HCT116 (cell line): ENCODE results near the gene NTRK3. TPM values are rescaled to one million over a fixed set of nuclear protein-coding genes. Genes with fewer than 3 reads are reported as not detected.

Experiments
- ATAC-seq: fragments of 200-7000 bp; cut with Tn5 transposase; 2 replicates; pipeline ENCODE4 v1.9.1; 2020; ENCODE audit warnings: mild to moderate bottlenecking, moderate library complexity
- BruUV-seq: library from RNA; stranded (reverse); fragments of 400-500 nt; replicated peaks from 2 replicates; lab custom pipeline; 2021; lab: Mats Ljungman, UMichigan
- CTCF ChIA-PET: fragments of 300-600 bp; sonication (Branson Sonifier 250); formaldehyde crosslinking; loops from one replicate; lab custom pipeline; 2021; ENCODE audit warnings: antibody characterized with exemption; lab: Charles Lee
- POLR2A ChIA-PET: fragments of 300-600, 350-600 bp; sonication (Branson Sonifier 250); formaldehyde crosslinking; loops from one replicate; lab custom pipeline; 2021; ENCODE audit warnings: antibody characterized with exemption; lab: Charles Lee
- RAD21 ChIA-PET, 2 experiments: fragments of 300-600 bp; sonication (Branson Sonifier 250); formaldehyde crosslinking; loops; one replicate each; lab custom pipeline; 2023; ENCODE audit warnings: low total read pairs in 2 of 2; ENCODE audit not compliant: uncharacterized antibody in 2 of 2, unreplicated experiment in 2 of 2, low non-redundant PET in 1 of 2; lab: Charles Lee
- DNase-seq: peaks from one replicate; pipeline ENCODE4 v3.0.0-alpha.2; 2010; ENCODE audit warnings: low read depth, low spot score
- H2AFZ ChIP-seq: fragments of 200-600 bp; shearing (Covaris generic), sonication (generic); 2 replicates; pipeline ENCODE4 v1.6.1; 2017; ENCODE audit warnings: low read depth, mixed run types, mixed read lengths, antibody characterized with exemption, low read length; ENCODE audit not compliant: poor library complexity, severe bottlenecking
- H3K27ac ChIP-seq: 2 replicates; pipeline ENCODE4 v1.5.1; 2012; ENCODE audit warnings: low read depth, low read length
- H3K27me3 ChIP-seq: fragments of 200-600 bp; sonication (generic); 2 replicates; pipeline ENCODE4 v1.6.1; 2016; ENCODE audit warnings: mixed run types, low read length, mixed read lengths; ENCODE audit not compliant: insufficient read depth
- H3K36me3 ChIP-seq, 2 experiments: fragments of 200-500 bp in 1 of 2; fragments of 200-600 bp in 1 of 2; sonication (Bioruptor generic) in 1 of 2; sonication (generic) in 1 of 2; 2 replicates each; pipeline versions ENCODE4 v1.5.1 to v1.6.1; 2014 to 2016; ENCODE audit warnings: low read length in 2 of 2, inconsistent platforms in 1 of 2, mixed read lengths in 1 of 2, mixed run types in 1 of 2; ENCODE audit not compliant: insufficient read depth in 2 of 2, control insufficient read depth in 1 of 2
- H3K4me1 ChIP-seq, 2 experiments: fragments of 200-600 bp in 1 of 2; sonication (generic) in 1 of 2; 2 replicates each; pipeline versions ENCODE4 v1.5.1 to v1.6.1; 2012 to 2017; ENCODE audit warnings: low read length in 2 of 2, inconsistent platforms in 1 of 2, mild to moderate bottlenecking in 1 of 2, mixed read lengths in 1 of 2, mixed run types in 1 of 2, moderate library complexity in 1 of 2; ENCODE audit not compliant: insufficient read depth in 2 of 2, control insufficient read depth in 1 of 2
- H3K4me2 ChIP-seq: fragments of 200-600 bp; sonication (generic); 2 replicates; pipeline ENCODE4 v1.6.1; 2017; ENCODE audit warnings: mixed run types, low read length, mixed read lengths
- H3K4me3 ChIP-seq, 2 experiments: fragments of 200-600 bp in 1 of 2; sonication (generic) in 1 of 2; replicated peaks in 1 of 2; 2 replicates each; pipeline ENCODE4 v1.5.1; 2011 to 2016; ENCODE audit warnings: low read length in 2 of 2, control low read depth in 1 of 2, low read depth in 1 of 2, mild to moderate bottlenecking in 1 of 2, mixed read lengths in 1 of 2, mixed run types in 1 of 2
- H3K79me2 ChIP-seq: fragments of 200-600 bp; sonication (generic); 2 replicates; pipeline ENCODE4 v1.6.1; 2017; ENCODE audit warnings: mild to moderate bottlenecking, mixed run types, low read length, moderate library complexity, mixed read lengths; ENCODE audit not compliant: insufficient read depth
- H3K9ac ChIP-seq: fragments of 200-600 bp; sonication (generic); 2 replicates; pipeline ENCODE4 v1.6.1; 2016; ENCODE audit warnings: low read length, mixed read lengths
- H3K9me2 ChIP-seq: fragments of 200-600 bp; sonication (generic), shearing (Covaris generic); 2 replicates; pipeline ENCODE4 v1.6.1; 2017; ENCODE audit warnings: mixed run types, mild to moderate bottlenecking, moderate library complexity; ENCODE audit not compliant: insufficient read depth
- H3K9me3 ChIP-seq, 2 experiments: fragments of 200-500 bp in 1 of 2; fragments of 200-600 bp in 1 of 2; sonication (Bioruptor generic) in 1 of 2; sonication (generic) in 1 of 2; 2 replicates each; pipeline ENCODE4 v1.6.1; 2014 to 2017; ENCODE audit warnings: low read length in 2 of 2, mixed read lengths in 2 of 2, inconsistent platforms in 1 of 2, low read depth in 1 of 2, mild to moderate bottlenecking in 1 of 2, mixed run types in 1 of 2, moderate library complexity in 1 of 2; ENCODE audit not compliant: control insufficient read depth in 1 of 2, insufficient read depth in 1 of 2
- H4K20me1 ChIP-seq: fragments of 200-600 bp; sonication (generic), shearing (Covaris generic); 2 replicates; pipeline ENCODE4 v1.6.1; 2017; ENCODE audit warnings: mixed run types, mild to moderate bottlenecking, moderate library complexity; ENCODE audit not compliant: insufficient read depth
- CEBPB ChIP-seq: IDR thresholded peaks from 2 replicates; pipeline ENCODE4 v1.6.1; 2012; ENCODE audit warnings: low read depth
- EGR1 ChIP-seq: IDR thresholded peaks from 2 replicates; pipeline ENCODE4 v1.6.1; 2012; ENCODE audit warnings: low read depth
- EZH2 ChIP-seq: fragments of 200-600 bp; sonication (generic); IDR thresholded peaks from 2 replicates; pipeline ENCODE4 v1.6.1; 2017; ENCODE audit warnings: antibody characterized with exemption, mixed run types
- EZH2phosphoT487 ChIP-seq: fragments of 200-600 bp; IDR thresholded peaks from 2 replicates; pipeline ENCODE4 v1.6.1; 2018; ENCODE audit warnings: antibody characterized with exemption, borderline replicate concordance
- FOSL1 ChIP-seq: IDR thresholded peaks from 2 replicates; pipeline ENCODE4 v1.6.1; 2012; ENCODE audit warnings: low read depth
- RAD21 ChIP-seq: IDR thresholded peaks from 2 replicates; pipeline ENCODE4 v1.6.1; 2012; ENCODE audit warnings: low read depth, mild to moderate bottlenecking
- SIN3A ChIP-seq: IDR thresholded peaks from 2 replicates; pipeline ENCODE4 v1.6.1; 2012; ENCODE audit warnings: low read depth
- TCF7L2 ChIP-seq: IDR thresholded peaks from 2 replicates; pipeline ENCODE4 v1.7.0; 2011; ENCODE audit warnings: borderline replicate concordance, inconsistent platforms; ENCODE audit not compliant: insufficient read depth, insufficient read length; ENCODE audit errors: extremely low read depth
- ZNF274 ChIP-seq: fragments of 200-500 bp; sonication (Bioruptor generic); IDR thresholded peaks from 2 replicates; pipeline ENCODE4 v1.6.1; 2014; ENCODE audit warnings: mild to moderate bottlenecking, low read depth, low read length, inconsistent platforms
- intact Hi-C: fragments of 100-400 bp; cut with micrococcal nuclease; formaldehyde crosslinking; loops from 2 replicates; pipeline ENCODE4 v1.10.0; 2022
- total RNA-seq: library from RNA; stranded (reverse); gene quantifications from one replicate; pipeline ENCODE4 v1.2.1, GENCODE V29; 2021; ENCODE audit not compliant: unreplicated experiment
- TF ChIP-seq, protein P1 (sequence below): IDR thresholded peaks from 2 replicates; pipeline ENCODE4 v1.6.1; 2012
- TF ChIP-seq, protein P2 (sequence below): IDR thresholded peaks from 2 replicates; pipeline ENCODE4 v1.6.1; 2012; ENCODE audit warnings: low read depth
- TF ChIP-seq, protein P3 (sequence below): IDR thresholded peaks from 2 replicates; pipeline ENCODE4 v1.6.1; 2011; ENCODE audit warnings: mild to moderate bottlenecking, low read length, moderate library complexity; ENCODE audit not compliant: insufficient replicate concordance; ENCODE audit errors: extremely low read depth

NTRK3 gene
- total RNA-seq, 1 experiment from 2014 or later = not detected

DNA sequence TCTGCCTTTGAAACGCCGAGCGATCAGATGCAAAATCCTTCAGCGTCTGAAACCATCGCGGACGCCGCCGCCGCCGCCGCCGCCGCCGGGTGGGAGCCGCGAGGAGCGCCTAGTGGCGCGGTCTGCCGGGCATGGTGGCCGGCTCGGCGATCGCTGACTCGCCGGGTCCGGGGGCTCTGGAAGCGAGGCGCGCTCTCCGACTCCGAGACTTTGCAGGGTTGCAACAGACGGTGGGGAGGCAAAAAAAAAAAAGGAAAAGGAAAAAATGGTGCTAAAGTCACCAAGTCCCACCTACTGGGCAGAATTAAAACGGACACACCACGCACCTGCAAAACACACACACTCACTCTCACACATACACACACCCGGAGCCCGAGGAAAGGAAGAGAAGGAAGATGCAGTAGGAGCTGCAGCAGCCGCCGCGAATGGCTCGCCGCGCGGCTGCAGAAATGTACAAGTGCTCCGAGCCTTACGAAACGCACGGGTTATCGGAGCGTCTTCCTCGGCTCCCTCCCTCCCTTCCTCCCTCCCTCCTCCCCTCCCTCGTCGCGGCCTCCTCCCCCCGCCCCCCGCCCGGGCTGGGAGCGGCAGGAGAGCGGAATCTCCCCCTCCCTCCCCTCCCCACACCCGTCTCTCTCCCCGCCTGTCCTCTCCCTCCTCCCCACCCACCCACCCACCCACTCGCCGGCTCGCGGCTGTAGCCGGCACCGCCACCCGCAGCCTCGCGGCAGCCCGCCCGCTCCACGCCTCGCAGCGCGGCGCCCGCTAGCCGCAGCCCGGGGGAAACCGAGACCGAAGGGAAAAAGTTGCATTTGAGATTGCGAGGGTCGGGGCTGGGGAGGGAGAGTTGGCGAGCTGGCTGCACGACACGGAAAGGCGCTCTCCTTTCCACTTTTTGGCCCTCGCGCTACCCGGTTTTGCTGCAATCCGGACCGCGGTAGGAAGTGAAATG is at the start of gene NTRK3 (continued):
- TF ChIP-seq CEBPB (no peak), SIN3A (no peak)

DNA sequence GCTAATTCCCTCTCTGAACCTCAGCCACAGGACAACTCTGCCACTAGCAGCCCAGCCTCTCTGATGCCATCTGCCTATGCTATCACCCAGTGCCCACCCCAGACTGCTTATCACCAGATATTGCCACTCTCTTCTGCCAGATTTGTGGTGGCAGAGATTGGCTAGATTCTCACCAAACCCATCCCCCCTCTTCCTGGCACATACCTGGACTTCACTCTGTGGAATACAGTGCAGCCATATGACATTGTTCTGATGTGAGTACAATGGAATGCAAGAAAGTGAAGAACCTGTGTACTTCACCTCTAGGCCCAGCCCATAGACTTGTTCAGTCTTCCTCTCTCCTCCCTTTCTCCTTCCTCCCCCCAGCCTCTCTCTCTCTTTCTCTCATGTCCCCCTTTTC is 46.9 kb upstream of the NTRK3 start:
- Histone ChIP-seq H3K9me3 (no peaks in the 10 kb centered on the region), H3K27ac (no peak overlapping the region), H3K9ac (no peak overlapping the region), H3K4me1 (no peaks in the 10 kb centered on the region), H3K36me3 (no peaks in the 10 kb centered on the region), H3K27me3 (peaks cover 34% of the 10 kb centered on the region), H3K9me2 (no peaks in the 10 kb centered on the region), H3K4me2 (no peak overlapping the region), H2AFZ (no peak overlapping the region), H3K4me3 (no peak overlapping the region), H4K20me1 (no peaks in the 10 kb centered on the region), H3K79me2 (no peaks in the 10 kb centered on the region)
- no TSS peak for BruUV-seq
- ChIA-PET RAD21 (no interaction called here), POLR2A (no interaction called here), CTCF (no interaction called here)
- ATAC-seq (no peak; the same call in 1 of the 2 replicates), DNase-seq (no peak)
- intact Hi-C loops = no loop called here
- TF ChIP-seq, protein P1, sequence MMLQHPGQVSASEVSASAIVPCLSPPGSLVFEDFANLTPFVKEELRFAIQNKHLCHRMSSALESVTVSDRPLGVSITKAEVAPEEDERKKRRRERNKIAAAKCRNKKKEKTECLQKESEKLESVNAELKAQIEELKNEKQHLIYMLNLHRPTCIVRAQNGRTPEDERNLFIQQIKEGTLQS = no peak
- TF ChIP-seq, protein P2, sequence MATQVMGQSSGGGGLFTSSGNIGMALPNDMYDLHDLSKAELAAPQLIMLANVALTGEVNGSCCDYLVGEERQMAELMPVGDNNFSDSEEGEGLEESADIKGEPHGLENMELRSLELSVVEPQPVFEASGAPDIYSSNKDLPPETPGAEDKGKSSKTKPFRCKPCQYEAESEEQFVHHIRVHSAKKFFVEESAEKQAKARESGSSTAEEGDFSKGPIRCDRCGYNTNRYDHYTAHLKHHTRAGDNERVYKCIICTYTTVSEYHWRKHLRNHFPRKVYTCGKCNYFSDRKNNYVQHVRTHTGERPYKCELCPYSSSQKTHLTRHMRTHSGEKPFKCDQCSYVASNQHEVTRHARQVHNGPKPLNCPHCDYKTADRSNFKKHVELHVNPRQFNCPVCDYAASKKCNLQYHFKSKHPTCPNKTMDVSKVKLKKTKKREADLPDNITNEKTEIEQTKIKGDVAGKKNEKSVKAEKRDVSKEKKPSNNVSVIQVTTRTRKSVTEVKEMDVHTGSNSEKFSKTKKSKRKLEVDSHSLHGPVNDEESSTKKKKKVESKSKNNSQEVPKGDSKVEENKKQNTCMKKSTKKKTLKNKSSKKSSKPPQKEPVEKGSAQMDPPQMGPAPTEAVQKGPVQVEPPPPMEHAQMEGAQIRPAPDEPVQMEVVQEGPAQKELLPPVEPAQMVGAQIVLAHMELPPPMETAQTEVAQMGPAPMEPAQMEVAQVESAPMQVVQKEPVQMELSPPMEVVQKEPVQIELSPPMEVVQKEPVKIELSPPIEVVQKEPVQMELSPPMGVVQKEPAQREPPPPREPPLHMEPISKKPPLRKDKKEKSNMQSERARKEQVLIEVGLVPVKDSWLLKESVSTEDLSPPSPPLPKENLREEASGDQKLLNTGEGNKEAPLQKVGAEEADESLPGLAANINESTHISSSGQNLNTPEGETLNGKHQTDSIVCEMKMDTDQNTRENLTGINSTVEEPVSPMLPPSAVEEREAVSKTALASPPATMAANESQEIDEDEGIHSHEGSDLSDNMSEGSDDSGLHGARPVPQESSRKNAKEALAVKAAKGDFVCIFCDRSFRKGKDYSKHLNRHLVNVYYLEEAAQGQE = no peak
- no peak for TF ChIP-seq EZH2phosphoT487
- TF ChIP-seq EZH2 = no peak
- TF ChIP-seq, protein P3, sequence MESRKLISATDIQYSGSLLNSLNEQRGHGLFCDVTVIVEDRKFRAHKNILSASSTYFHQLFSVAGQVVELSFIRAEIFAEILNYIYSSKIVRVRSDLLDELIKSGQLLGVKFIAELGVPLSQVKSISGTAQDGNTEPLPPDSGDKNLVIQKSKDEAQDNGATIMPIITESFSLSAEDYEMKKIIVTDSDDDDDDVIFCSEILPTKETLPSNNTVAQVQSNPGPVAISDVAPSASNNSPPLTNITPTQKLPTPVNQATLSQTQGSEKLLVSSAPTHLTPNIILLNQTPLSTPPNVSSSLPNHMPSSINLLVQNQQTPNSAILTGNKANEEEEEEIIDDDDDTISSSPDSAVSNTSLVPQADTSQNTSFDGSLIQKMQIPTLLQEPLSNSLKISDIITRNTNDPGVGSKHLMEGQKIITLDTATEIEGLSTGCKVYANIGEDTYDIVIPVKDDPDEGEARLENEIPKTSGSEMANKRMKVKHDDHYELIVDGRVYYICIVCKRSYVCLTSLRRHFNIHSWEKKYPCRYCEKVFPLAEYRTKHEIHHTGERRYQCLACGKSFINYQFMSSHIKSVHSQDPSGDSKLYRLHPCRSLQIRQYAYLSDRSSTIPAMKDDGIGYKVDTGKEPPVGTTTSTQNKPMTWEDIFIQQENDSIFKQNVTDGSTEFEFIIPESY = no peak
- no peak for TF ChIP-seq EGR1
- TF ChIP-seq TCF7L2 = no peak
- TF ChIP-seq RAD21 = no peak
- no peak for TF ChIP-seq ZNF274
- no peak for TF ChIP-seq FOSL1
